GM21528 (cell line): ENCODE results near the gene TMEM184B.

Source experiments
- ATAC-seq: cut with Tn5 transposase; IDR thresholded peaks from one replicate; pipeline ENCODE4 v1.9.1; 2021; ENCODE audit warnings: mild to moderate bottlenecking, moderate library complexity; ENCODE audit not compliant: unreplicated experiment, low FRiP score

TMEM184B gene

DNA sequence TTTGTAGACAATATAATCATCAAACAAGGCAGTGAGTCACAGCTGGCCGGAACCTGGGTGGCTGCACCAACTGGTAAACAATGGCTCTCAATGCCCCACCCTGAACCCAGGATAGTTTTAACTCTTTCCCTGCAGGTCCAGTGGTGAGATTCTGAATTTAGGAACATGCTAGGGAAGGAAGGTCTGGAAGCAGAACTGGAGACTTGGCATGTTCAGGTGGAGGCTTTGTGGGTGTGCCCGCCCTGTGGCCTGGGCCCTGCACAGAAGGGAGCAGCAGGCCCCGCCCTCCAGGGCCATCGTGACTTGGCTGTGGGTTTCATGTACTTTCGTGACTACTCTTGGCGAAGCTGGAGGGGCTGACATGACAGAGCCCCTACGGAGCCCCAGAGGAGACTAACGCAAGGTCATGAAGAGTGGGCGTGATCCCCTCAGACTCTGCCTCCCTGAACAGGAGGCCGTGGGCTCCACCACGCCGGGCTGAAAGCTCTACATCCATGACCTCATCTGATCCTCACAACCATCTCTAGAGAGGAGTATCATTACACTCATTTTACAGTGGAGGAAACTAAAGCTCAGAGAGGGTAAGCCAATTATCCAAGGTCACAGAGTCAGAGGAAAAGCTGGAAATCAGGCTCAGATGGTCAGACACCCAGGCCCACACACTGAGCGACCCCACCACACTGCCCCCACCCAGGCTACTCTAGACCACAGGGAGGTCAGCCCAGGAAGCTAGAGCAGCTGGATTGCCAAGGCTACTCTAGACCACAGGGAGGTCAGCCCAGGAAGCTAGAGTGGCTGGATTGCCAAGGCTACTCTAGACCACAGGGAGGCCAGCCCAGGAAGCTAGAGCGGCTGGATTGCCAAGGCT is 43.7 kb downstream of the TMEM184B start:
- no peak for ATAC-seq

DNA sequence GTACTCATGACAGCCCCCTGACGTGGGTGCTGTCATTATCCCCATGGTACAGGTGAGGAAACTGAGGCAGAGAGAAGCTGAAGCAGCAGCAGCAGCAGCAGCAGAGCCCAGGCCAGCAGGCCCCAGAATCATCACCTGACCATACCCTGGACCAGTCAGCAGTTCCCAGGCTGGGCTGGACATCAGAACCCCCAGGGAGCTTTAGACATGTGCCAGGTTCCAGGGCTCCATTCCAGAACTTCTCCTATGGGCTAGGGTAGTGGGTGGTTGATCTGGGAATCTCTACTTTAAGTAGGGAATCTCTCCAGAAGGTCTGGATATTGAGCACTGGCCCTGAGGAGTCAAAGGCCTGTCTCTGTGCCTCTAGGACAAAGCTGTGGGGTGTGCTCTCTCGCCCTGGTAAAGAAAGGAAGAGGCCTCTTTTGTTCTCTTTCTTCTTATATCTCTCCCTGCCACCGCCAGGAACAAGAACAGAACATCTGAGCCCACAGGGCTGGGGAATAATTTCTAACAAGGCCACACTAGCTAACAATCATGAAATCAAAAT is 44.4 kb downstream of the TMEM184B start:
- ATAC-seq = no peak

DNA sequence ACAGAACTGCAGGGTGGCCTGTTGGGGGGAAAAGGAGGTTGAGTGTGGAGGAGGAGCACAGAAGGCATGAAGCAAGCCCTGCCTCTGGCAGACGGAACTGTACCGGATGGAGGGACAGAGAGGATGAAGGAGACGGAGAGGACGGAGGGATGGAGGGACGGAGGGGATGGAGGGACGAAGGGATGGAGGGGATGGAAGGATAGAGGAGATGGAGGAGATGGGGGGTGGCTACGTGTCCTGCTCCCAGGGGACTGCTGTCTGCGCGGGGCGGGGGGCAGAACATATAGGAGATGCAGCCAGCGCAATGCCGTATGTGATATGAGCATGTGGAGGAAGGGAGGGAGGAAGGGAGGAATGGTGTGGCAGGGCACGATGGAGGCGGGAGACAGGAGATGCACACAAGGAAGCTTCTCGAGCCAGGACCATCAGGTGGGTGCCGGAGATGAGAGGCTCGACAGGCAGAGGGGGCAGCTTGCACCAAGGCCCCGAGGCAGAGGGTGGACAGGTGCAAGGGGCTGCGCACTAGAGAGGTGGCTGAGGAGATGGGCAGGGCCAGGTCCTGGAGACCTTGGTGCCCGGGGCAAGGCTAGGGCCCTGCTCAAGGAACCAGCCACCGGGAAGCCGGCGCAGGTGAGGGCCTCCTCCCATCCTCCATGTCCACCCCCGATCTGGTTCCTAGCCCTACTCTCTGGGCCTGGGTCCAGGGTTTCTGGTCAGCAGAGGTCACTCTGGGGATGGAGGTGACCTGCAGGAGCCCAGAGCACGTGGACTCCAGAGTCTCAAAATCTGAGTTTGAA is 45.8 kb downstream of the TMEM184B start:
- ATAC-seq = no peak

DNA sequence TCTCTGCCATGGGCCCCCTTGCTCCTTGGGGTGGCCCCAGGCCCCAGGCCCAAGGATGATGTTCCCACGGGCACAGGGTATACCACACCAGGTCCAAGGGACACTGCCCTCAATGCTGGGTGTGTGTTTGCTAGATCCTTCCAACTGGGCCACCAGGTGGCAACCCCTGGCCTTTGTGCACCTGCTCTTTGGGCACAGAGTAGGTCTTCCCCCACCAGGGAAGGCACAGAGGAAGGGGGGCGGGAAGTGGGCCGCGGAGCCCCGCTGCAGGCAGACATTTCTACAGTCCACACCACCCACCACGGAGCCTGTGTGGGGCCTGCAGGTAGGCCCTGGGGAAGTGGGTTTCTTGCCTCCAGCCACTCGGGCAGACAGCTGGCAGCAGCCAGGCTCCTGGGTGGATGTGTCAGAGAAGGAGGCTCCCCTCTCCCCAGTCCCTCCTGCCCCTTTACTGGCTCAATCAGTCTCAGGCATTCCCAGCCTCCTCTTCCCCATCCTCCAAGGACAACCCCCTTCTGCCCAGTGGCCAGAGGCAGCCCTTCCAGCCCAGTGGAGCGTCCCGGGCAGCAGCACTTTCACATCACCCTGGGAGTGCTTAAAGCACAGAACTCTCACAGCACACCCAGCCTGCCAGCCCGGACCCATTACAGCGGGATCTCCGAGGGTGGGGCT is 49.4 kb downstream of the TMEM184B start:
- ATAC-seq = no peak

DNA sequence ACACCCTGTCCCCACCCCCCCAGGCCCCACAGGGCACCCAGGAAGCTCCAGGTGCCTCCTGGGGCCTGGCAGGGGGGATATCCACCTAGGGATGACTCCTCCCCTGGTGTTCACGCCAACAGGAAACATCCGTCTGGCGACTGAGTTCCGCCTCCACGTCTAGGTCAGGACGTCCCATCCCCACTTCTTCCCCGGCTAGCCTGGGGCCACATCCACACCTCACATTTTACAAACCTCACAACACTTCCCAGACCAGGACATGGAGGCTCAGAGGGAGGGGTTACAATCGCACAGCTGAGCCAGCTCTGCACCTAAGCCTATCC is 50.1 kb downstream of the TMEM184B start:
- ATAC-seq = no peak

DNA sequence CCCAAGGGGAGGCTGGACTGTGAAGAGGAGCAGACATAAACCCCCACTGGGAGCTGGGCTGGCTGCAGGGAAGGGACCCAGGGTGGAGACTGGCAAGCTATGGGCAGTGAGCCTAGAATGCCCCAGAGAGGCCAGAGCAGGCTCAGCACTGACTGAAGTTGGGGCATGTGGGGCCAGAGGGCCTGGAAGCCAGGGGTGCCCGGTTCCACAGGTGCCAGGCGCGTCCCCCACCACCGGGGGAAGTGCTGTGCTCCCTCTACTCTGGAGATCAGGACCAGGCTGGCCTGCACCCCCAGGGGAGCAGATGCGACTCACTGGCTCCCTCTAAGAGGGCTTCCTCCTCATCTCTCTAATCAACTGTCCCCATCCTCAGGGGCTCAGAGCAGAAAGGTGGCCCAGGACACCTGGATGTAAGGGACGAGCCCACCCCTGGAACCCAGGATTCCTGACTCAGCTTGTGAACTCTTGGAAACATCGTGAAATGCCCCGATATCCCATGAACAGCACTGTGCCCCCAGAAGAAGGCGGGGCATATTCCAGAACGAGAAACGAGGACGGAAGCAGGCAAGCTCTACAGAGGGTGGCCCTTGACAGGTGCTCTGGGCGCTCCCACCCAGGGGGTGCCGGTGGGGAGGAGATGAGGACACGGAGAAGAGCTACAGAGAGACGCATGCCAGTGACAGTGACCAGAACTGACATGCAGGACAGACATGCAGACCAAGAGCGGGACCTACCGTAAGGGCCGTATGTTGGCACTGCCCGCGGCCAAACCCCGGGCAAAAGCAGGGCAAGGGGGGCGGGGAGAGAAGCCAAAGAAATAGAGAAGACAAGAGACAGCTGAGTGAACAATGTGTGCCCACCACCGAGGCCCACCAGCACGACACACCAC is 50.7 kb downstream of the TMEM184B start:
- no peak for ATAC-seq

DNA sequence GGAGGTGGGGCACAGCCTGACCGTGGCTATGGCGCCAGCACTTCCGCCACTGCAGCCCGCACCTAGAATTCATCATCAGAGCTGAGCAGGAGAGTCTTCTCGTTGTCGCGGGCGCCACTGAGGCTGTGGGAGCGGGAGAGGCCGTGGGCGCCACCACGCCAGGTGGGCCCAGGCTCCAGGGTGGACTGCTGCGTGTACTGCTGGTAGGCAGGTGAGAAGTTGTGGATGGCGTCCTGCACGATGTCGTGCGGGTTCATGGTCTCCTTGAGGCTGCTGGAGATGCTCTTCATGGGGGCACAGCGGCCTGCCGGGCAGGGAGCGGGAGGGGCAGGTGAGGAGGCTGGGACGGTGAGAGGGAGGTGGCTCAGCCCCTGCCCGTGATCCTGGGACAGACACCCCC is 51.4 kb downstream of the TMEM184B start:
- no peak for ATAC-seq

DNA sequence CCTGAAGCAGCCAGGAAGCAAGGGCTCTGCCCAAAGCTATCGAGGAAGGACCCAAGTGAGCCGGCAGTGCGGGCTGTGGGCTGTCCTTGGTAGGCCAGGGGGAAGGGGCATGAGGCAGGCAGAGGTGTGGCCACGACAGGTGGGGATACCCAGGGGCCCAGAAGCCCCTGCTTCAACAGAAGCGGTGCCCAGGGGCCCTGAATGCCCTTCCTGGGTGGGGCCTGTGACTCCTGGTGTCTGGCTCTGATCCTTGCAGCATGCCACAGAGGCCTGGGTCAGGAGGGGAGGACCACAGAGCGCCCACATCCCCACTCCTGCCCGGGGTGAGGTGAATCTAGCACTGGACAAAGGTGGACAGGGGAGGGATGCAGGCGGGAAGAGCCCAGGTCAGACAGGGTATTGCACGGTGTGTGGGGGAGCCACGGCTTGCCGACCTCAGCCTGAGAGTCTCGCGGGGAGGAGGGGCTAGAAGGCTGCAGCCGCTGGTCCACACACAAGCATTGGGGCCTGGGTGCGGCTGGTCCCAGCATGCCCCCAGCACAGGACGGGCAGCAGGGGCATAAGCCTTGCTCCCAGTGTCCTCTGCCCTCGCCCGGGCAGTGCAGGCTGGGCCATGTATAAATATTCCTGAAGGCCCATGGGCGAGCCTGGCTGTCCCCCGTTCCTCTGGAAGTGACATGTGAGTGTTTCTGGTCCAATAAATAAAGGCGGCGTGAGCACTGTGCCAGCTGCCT is 52.0 kb downstream of the TMEM184B start:
- no peak for ATAC-seq

DNA sequence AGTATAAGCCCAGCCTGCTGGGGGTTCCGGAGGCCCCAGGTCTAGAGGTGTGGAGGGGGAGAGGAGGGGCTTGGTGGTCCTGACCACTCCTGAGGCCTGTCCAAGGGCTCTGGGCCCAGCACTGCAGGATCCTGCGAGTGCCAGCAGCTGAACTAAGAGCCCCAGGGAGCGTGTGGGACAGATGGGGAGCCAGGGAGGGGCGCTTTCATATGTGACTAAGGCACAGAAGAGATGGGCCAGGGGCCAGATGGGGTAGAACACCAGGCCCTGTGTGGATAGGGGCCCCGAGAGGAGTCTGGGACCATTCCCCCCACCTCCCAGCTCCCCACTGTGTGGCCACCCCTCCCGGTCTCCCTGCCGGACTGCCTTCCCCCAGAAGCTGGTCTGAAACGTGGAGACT is 52.6 kb downstream of the TMEM184B start:
- ATAC-seq = no peak

DNA sequence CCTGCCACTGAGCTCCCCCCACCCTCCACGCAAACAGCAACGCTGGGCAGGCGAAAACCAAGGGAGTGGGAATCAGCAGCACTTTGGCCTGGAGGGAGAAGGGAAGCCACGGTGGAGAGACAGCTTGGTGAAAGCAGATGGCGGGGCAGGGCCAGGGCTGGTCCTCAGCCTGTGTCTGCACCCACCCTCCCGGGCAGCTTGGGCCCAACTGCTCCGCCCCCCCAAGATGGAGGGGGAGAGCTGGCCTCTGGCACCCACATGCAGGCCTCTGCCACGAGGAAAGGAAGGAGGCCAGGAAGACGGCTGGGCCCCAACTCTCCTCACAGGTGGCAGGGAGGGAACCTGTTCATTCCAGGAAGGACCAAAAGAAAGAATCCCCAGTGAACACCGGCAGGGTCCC is 53.2 kb downstream of the TMEM184B start:
- ATAC-seq = no peak

DNA sequence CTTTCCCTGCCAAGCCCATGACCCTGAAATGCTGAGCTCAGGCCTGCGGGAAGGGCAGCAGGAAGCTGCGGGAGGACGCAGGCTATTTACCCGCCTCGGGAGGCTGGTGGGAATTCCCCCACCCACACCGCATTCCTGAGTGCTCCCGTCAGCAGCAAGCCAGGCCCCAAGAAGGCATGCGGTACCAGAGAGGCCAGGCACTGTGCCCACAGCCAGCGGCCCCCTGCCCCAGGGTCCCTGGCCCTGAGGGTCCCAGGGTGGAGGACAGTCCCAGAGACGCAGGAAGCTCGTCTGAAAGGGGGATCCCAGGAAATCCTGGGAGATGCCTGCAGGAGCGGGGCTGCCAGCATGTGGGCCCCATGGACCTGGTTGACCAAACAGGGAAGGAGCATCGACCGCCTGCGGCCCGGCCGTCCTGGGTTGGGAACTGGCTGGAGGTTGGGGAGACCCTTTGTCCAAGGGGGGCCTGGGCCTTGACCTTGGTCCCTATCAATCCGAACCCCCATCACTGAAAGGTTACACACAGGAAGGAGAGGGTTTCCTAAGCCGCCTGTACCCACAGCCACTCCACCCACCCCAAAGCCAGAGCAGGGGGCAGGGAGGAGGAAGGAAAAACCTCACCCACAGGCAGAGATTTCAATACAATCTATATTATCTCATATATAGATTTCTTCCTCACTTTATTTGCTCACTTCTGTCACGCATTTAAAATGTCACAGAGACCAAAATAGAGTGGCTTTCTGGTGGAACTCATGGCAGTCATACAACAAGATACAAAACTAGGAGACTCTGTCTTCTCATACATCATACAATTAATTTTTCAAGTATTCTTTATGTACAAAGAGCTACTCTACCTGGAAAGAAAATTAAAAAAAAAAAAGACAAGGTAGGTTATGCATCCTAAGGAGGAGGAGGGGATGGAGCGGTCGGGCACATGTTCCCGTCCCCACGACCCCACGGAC is 53.9 kb downstream of the TMEM184B start:
- no peak for ATAC-seq

DNA sequence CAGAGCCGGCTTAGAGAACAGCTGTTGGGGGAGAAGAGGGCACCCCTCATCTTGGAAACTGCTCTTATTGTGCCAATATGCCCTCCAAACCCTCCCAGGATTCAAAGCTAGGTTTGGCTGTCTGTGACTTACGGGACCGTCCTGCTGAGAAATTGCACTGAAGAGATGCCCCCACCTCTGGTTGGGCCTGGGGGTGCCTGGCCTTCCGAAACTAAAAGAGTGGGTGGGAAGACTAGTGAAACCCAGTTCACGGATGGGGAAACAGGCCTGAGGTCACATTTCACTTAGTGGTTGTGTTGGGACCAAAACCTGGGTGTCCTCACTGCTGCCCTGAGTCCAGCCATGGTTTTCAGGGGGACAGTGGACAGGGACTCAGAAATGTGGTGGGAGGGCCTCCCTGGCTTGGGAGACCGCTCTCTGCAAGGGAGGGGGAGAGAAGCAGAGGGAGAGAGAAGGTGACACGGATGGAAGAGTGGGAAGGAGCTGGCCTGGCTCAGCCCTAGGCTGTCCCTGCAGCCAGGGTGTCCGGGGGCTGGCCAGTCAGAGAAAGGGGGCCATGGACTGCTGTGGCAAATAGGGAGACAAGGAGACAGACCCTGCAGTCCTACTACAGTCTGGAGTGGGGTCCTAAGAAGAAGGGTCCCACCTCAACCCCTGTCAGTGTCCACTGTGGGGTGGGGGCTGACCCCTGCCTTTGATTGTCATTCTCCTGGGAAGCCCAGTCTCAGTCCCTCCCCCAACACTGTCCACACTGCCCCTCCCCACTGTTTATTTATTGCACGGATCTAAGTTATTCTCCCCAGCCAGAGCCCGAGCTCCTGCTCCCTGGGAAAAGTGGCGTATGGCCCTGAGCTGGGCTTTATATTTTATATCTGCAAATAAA is 57.4 kb downstream of the TMEM184B start:
- ATAC-seq = no peak

DNA sequence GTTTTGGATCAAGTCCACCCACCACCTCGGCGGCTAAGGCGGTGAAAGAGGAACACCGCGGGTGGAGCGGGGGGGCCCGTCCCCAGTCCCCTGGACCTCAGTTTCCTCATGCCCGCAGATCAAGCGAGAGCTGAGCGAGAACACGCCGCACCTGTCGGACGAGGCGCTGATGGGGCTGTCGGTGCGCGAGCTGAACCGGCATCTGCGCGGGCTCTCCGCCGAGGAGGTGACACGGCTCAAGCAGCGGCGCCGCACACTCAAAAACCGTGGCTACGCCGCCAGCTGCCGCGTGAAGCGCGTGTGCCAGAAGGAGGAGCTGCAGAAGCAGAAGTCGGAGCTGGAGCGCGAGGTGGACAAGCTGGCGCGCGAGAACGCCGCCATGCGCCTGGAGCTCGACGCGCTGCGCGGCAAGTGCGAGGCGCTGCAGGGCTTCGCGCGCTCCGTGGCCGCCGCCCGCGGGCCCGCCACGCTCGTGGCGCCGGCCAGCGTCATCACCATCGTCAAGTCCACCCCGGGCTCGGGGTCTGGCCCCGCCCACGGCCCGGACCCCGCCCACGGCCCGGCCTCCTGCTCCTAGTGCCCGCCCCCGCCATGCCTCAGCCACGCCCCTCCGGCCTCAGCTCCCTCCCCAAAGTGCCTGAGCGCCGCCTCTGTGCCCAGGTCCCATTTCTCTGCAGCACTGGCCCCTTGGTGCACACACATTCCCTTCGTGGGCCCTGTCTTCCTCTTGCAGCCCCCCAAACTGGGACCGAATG is 58.3 kb downstream of the TMEM184B start:
- no peak for ATAC-seq

DNA sequence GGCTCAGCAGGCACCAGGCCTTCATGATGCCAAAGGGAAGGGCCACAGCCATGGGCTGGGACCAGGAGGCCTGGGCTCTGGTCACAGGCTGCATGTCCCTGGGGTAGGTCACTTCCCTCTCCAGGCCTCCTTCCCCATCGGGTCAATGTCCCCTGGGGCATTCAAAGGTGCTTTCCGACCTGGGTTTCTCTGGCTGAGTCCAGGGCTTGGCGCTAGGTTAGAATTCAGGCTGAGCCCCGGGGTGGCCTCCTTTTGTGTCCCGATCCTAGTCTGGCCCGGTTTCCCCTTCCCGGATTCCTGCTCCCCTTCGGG is 58.9 kb downstream of the TMEM184B start:
- no peak for ATAC-seq

DNA sequence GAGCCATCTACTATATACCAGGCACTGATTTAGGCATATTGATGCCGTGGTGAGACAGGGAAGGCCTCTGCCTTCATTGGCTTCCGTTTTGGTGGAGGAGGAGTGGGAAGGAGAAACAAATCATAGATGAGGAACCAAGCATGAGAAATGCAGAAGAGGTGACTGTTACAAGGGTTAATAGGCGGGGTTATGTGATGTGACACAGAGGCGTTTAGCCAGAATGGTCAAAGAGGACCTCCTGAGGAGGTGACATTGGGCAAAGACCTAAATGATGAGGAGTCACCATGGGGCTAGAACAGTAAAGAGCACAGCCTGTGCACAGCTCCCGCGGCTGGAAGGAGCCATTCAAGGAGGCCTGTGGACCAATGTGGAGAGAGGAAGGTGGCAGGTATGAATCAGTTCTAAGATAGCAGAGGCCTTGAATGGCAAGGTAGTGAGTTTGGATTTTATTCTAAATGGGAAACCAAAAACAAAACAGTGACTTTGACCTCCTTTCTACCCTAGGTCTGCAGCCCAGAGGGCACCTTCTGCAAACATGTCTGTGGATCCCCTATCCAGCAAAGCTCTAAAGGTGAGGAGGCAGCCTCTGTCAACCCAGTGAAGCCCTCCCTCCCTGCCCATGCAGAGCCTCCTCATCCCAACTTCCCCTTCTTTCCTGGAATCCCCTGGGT is 59.4 kb downstream of the TMEM184B start:
- no peak for ATAC-seq

DNA sequence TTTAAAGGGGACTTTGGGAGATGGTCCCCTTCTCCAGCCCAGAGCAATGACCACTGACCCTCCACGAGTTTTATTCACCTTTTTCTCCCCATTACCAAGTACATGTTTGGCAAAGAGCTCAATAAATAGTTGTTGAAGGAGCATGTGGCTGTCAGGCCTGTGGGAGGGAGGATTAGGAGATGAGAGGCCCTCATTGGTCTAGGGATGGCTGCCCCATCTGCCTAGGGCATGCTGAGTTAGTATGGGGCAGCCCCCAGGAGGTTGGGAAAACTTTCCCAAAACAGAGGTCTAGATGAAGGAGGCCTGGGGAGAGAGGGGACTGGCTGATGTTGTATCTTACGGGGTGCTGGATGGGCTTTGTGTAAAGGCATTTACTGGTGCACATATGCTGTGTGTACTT is 60.4 kb downstream of the TMEM184B start:
- no peak for ATAC-seq
